C4-2B (cell line): Measurements from ENCODE around the gene CPNE8.
A peak's percentile ranks its signal among the peaks of the same experiment; 100 is the strongest.

ENCODE experiments used
- H3K27ac ChIP-seq: fragments of 450-650 bp; 2 replicates; pipeline ENCODE4 v1.5.1; 2017
- CTCF ChIP-seq: fragments of 450-650 bp; conservative IDR thresholded peaks from 2 replicates; pipeline ENCODE4 v1.5.1; 2017; ENCODE audit warnings: mild to moderate bottlenecking
- ZFX ChIP-seq: fragments of 450-650 bp; IDR thresholded peaks from 2 replicates; pipeline ENCODE4 v1.6.1; 2017

CPNE8 gene

GRCh38 chr12:38907201-38907923, 2.0 kb upstream of the CPNE8 start:
- H3K27ac ChIP-seq = no peak overlapping the region
- no peak for TF ChIP-seq CTCF
- TF ChIP-seq ZFX = no peak

GRCh38 chr12:38906482-38907200, 1.2 kb upstream of the CPNE8 start:
- H3K27ac ChIP-seq = no peak overlapping the region
- peak; percentile 94 for TF ChIP-seq CTCF
- TF ChIP-seq ZFX = no peak

GRCh38 chr12:38904537-38905479, 583 bp downstream of the CPNE8 start:
- TF ChIP-seq ZFX (no peak), CTCF (no peak)
- no peak overlapping the region for H3K27ac ChIP-seq

- TF ChIP-seq ZFX (no peak), CTCF (no peak)
- H3K27ac ChIP-seq = no peak overlapping the region
These were observed 1.8 kb downstream of the CPNE8 start for GRCh38 chr12:38903596-38903995.

GRCh38 chr12:38898001-38898684, 7.2 kb downstream of the CPNE8 start:
- TF ChIP-seq CTCF (no peak), ZFX (no peak)
- H3K27ac ChIP-seq = no peak overlapping the region

- no peak for TF ChIP-seq CTCF
- TF ChIP-seq ZFX = no peak
- H3K27ac ChIP-seq = no peak overlapping the region
These were observed 9.9 kb downstream of the CPNE8 start for GRCh38 chr12:38895446-38895845.
